Motor neuron (in vitro differentiated cells): Measurements from ENCODE around the gene RPUSD3. TPM values are rescaled to one million over a fixed set of nuclear protein-coding genes. Genes with fewer than 3 reads are reported as not detected.
"Not testable (repeated sequence)": the region's sequence is repeated elsewhere in the genome, so short reads cannot be mapped to it uniquely, and the experiment has no call there.

Experiments
- ATAC-seq, 8 experiments: fragments of 200-7000 bp; cut with Tn5 transposase; replicated peaks in 6 of 8; 2 replicates each; pipeline ENCODE4 v1.8.0; 2021; ENCODE audit warnings: mild to moderate bottlenecking in 8 of 8, moderate library complexity in 8 of 8
- H3K27ac ChIP-seq, 2 donors: fragments of 250-450 bp; sonication (Bioruptor Pico); 2 replicates each; pipeline ENCODE4 v1.9.0; 2021; ENCODE audit warnings: antibody characterized with exemption in 2 of 2, mild to moderate bottlenecking in 2 of 2, moderate library complexity in 1 of 2
- H3K4me1 ChIP-seq, 2 donors: fragments of 250-450 bp; sonication (Bioruptor Pico); replicated peaks in 1 of 2; 2 replicates each; pipeline ENCODE4 v1.6.1; 2021; ENCODE audit warnings: antibody characterized with exemption in 2 of 2, mild to moderate bottlenecking in 2 of 2, moderate library complexity in 1 of 2
- H3K4me3 ChIP-seq, 5 donors: fragments of 250-450 bp; sonication (Bioruptor Pico); 2 replicates each; pipeline ENCODE4 v1.9.0; 2021; ENCODE audit warnings: antibody characterized with exemption in 5 of 5, mild to moderate bottlenecking in 5 of 5, moderate library complexity in 4 of 5
- WGBS, 10 experiments: fragments of 450-650 bp; shearing (Covaris generic); methylation state at CpG; one replicate each; pipeline ENCODE4 v1.0.0; 2022; 5-methylcytosine and 5-hydroxymethylcytosine counted together
- in situ Hi-C, 9 experiments: fragments of 400-800 bp; cut with MboI; loops; one replicate each; pipeline ENCODE4 v1.15.0; 2021; ENCODE audit warnings: low sequenced_read_pairs in 9 of 9, low pct_unique_long_range_greater_than_20kb in 2 of 9; ENCODE audit not compliant: unreplicated experiment in 9 of 9
- total RNA-seq, 8 experiments: library from RNA; unstranded; fragments of 300-600 nt; gene quantifications; 2 replicates each; pipeline versions ENCODE4 v1.2.3 to v1.2.4, GENCODE V29; 2022

RPUSD3 gene
- total RNA-seq, 8 experiments from 2014 or later: 23.5 to 44.9 (median 29.5) TPM

- peak; percentile 52 to 97 (median 89) for ATAC-seq
- H3K4me3 ChIP-seq: no peak overlapping the region
- peaks cover 0 to 11% of the 10 kb centered on the region in 2 donors for H3K4me1 ChIP-seq
- in situ Hi-C loops: no loop called here
- H3K27ac ChIP-seq: no peak overlapping the region
- WGBS, 10 experiments: 84% methylated on average over 5 of the region's 45 CpGs; no CpG with 5 or more reads in 9 of the 10 experiments
Observed at GRCh38 chr3:9862391-9863057, 18.7 kb upstream of the RPUSD3 start.

GRCh38 chr3:9861626-9862130, 17.9 kb upstream of the RPUSD3 start:
- no peak overlapping the region for H3K4me3 ChIP-seq
- in situ Hi-C loops: no loop called here
- H3K27ac ChIP-seq: no peak overlapping the region
- no peak for ATAC-seq
- 40 to 95% (median 86%) methylated on average over 1 to 4 of the region's 5 CpGs; no CpG with 5 or more reads in 6 of the 10 experiments for WGBS, 10 experiments
- peaks cover 0 to 11% of the 10 kb centered on the region in 2 donors for H3K4me1 ChIP-seq

- Histone ChIP-seq H3K4me1 (peaks cover 0 to 11% of the 10 kb centered on the region in 2 donors), H3K27ac (no peak overlapping the region), H3K4me3 (no peak overlapping the region)
- in situ Hi-C loops: no loop called here
- 33 to 100% (median 89%) methylated on average over 1 to 3 of the region's 4 CpGs; no CpG with 5 or more reads in 6 of the 10 experiments for WGBS, 10 experiments
- ATAC-seq: no peak
Observed at GRCh38 chr3:9861201-9861600, 17.4 kb upstream of the RPUSD3 start.

GRCh38 chr3:9859530-9860025, 15.8 kb upstream of the RPUSD3 start:
- 60 to 81% methylated on average over 1 to 4 of the region's 12 CpGs; no CpG with 5 or more reads in 8 of the 10 experiments for WGBS, 10 experiments
- no peak for ATAC-seq
- in situ Hi-C loops: no loop called here
- H3K4me3 ChIP-seq: no peak overlapping the region
- H3K27ac ChIP-seq: no peak overlapping the region
- H3K4me1 ChIP-seq: peaks cover 0 to 11% of the 10 kb centered on the region in 2 donors

GRCh38 chr3:9855594-9855993, 11.8 kb upstream of the RPUSD3 start:
- 66 to 100% (median 88%) methylated on average over 2 to 3 of the region's 3 CpGs; no CpG with 5 or more reads in 5 of the 10 experiments for WGBS, 10 experiments
- Histone ChIP-seq H3K4me1 (no peaks in the 10 kb centered on the region), H3K27ac (no peak overlapping the region), H3K4me3 (no peak overlapping the region)
- ATAC-seq: no peak
- in situ Hi-C loops: no loop called here

GRCh38 chr3:9854291-9854940, 10.6 kb upstream of the RPUSD3 start:
- 60 to 100% (median 96%) methylated on average over 1 to 4 of the region's 11 CpGs; no CpG with 5 or more reads in 1 of the 10 experiments for WGBS, 10 experiments
- H3K27ac ChIP-seq, H3K4me3 ChIP-seq, in situ Hi-C loops, H3K4me1 ChIP-seq, ATAC-seq: not testable (repeated sequence)

GRCh38 chr3:9852528-9852927, 8.7 kb upstream of the RPUSD3 start:
- 81 to 96% (median 90%) methylated on average over 2 to 5 of the region's 6 CpGs; no CpG with 5 or more reads in 5 of the 10 experiments for WGBS, 10 experiments
- Histone ChIP-seq H3K27ac (no peak overlapping the region), H3K4me1 (peaks cover 2 to 10% of the 10 kb centered on the region in 2 donors), H3K4me3 (no peak overlapping the region)
- no peak for ATAC-seq
- in situ Hi-C loops: no loop called here

GRCh38 chr3:9851926-9852325, 8.1 kb upstream of the RPUSD3 start:
- WGBS, 10 experiments: 37 to 100% (median 89%) methylated on average over 2 to 6 of the region's 6 CpGs; no CpG with 5 or more reads in 2 of the 10 experiments
- peaks cover 2 to 12% of the 10 kb centered on the region in 2 donors for H3K4me1 ChIP-seq
- ATAC-seq, H3K27ac ChIP-seq, H3K4me3 ChIP-seq, in situ Hi-C loops: not testable (repeated sequence)

- ATAC-seq, H3K4me3 ChIP-seq, in situ Hi-C loops, H3K27ac ChIP-seq: not testable (repeated sequence)
- WGBS, 10 experiments: 53 to 90% (median 68%) methylated on average over 1 to 4 of the region's 6 CpGs; no CpG with 5 or more reads in 4 of the 10 experiments
- peaks cover 2 to 12% of the 10 kb centered on the region in 2 donors for H3K4me1 ChIP-seq
Observed at GRCh38 chr3:9851383-9851782, 7.6 kb upstream of the RPUSD3 start.

GRCh38 chr3:9848860-9849259, 5.1 kb upstream of the RPUSD3 start:
- H3K4me3 ChIP-seq, H3K27ac ChIP-seq, ATAC-seq, in situ Hi-C loops: not testable (repeated sequence)
- peaks cover 6 to 12% of the 10 kb centered on the region in 2 donors for H3K4me1 ChIP-seq
- 0 to 56% (median 26%) methylated on average over 1 to 4 of the region's 4 CpGs; no CpG with 5 or more reads in 2 of the 10 experiments for WGBS, 10 experiments

GRCh38 chr3:9847870-9848269, 4.1 kb upstream of the RPUSD3 start:
- 12 to 60% methylated on average over 1 to 5 of the region's 9 CpGs; no CpG with 5 or more reads in 8 of the 10 experiments for WGBS, 10 experiments
- H3K4me1 ChIP-seq: peaks cover 8 to 12% of the 10 kb centered on the region in 2 donors
- H3K27ac ChIP-seq, in situ Hi-C loops, ATAC-seq, H3K4me3 ChIP-seq: not testable (repeated sequence)

GRCh38 chr3:9846931-9847488, 3.2 kb upstream of the RPUSD3 start:
- no peak for ATAC-seq
- in situ Hi-C loops: no loop called here
- Histone ChIP-seq H3K4me1 (peaks cover 10 to 12% of the 10 kb centered on the region in 2 donors), H3K4me3 (no peak overlapping the region), H3K27ac (no peak overlapping the region)
- 80 to 100% (median 91%) methylated on average over 1 to 2 of the region's 6 CpGs; no CpG with 5 or more reads in 4 of the 10 experiments for WGBS, 10 experiments

GRCh38 chr3:9846231-9846630, 2.4 kb upstream of the RPUSD3 start:
- Histone ChIP-seq H3K4me3 (no peak overlapping the region), H3K27ac (no peak overlapping the region), H3K4me1 (peaks cover 10 to 12% of the 10 kb centered on the region in 2 donors)
- ATAC-seq: no peak
- 50 to 92% (median 67%) methylated on average over 1 to 4 of the region's 6 CpGs; no CpG with 5 or more reads in 5 of the 10 experiments for WGBS, 10 experiments
- in situ Hi-C loops: no loop called here
